Loucy (cell line): Measurements from ENCODE around the gene SFMBT2.

Source experiments
- H2AFZ ChIP-seq: fragments of 200-600 bp; sonication (generic); 2 replicates; pipeline ENCODE4 v1.6.0; 2016; ENCODE audit warnings: antibody characterized with exemption, mild to moderate bottlenecking, low read length, moderate library complexity
- H3F3A ChIP-seq: fragments of 200-600 bp; 2 replicates; pipeline ENCODE4 v1.6.0; 2016; ENCODE audit warnings: antibody characterized with exemption, low read depth, mild to moderate bottlenecking
- H3K27me3 ChIP-seq: fragments of 200-600 bp; sonication (generic); 2 replicates; pipeline ENCODE4 v1.6.1; 2014; ENCODE audit warnings: low read length, mild to moderate bottlenecking; ENCODE audit not compliant: insufficient read depth, poor library complexity, severe bottlenecking
- H3K36me3 ChIP-seq: fragments of 200-600 bp; sonication (generic); 2 replicates; pipeline ENCODE4 v1.6.1; 2016; ENCODE audit warnings: low read length; ENCODE audit not compliant: insufficient read depth
- H3K4me1 ChIP-seq: fragments of 200-600 bp; sonication (generic); 2 replicates; pipeline ENCODE4 v1.5.1; 2014; ENCODE audit warnings: low read length, mild to moderate bottlenecking; ENCODE audit not compliant: insufficient read depth, poor library complexity, severe bottlenecking
- H3K4me2 ChIP-seq: fragments of 200-600 bp; sonication (generic); 2 replicates; pipeline ENCODE4 v1.6.0; 2014; ENCODE audit warnings: antibody characterized with exemption, low read length, low read depth, mild to moderate bottlenecking; ENCODE audit not compliant: poor library complexity, severe bottlenecking
- H3K4me3 ChIP-seq: fragments of 200-600 bp; sonication (generic); 2 replicates; pipeline ENCODE4 v1.5.1; 2014; ENCODE audit warnings: low read length, mild to moderate bottlenecking, mixed read lengths; ENCODE audit not compliant: poor library complexity, severe bottlenecking
- H3K79me2 ChIP-seq: fragments of 200-600 bp; sonication (generic); 2 replicates; pipeline ENCODE4 v1.6.1; 2014; ENCODE audit warnings: low read length; ENCODE audit not compliant: insufficient read depth
- H3K9ac ChIP-seq: fragments of 200-600 bp; sonication (generic); 2 replicates; pipeline ENCODE4 v1.6.0; 2014; ENCODE audit warnings: mild to moderate bottlenecking, low read depth, low read length, moderate library complexity; ENCODE audit not compliant: poor library complexity, severe bottlenecking
- H3K9me2 ChIP-seq: fragments of 200-600 bp; sonication (generic); replicated peaks from 2 replicates; pipeline ENCODE4 v1.6.1; 2016; ENCODE audit warnings: low read depth, low read length, mixed read lengths
- H3K9me3 ChIP-seq: fragments of 200-600 bp; sonication (generic); 2 replicates; pipeline ENCODE4 v1.6.1; 2014; ENCODE audit warnings: mild to moderate bottlenecking, antibody characterized with exemption, low read length, low read depth; ENCODE audit not compliant: insufficient read depth
- H4K20me1 ChIP-seq: fragments of 200-600 bp; sonication (generic); 2 replicates; pipeline ENCODE4 v1.6.0; 2014; ENCODE audit warnings: antibody characterized with exemption, low read length, mild to moderate bottlenecking; ENCODE audit not compliant: insufficient read depth, poor library complexity, severe bottlenecking
- EZH2phosphoT487 ChIP-seq: fragments of 200-600 bp; IDR thresholded peaks from 2 replicates; pipeline ENCODE4 v1.6.1; 2018; ENCODE audit warnings: antibody characterized with exemption, mild to moderate bottlenecking, moderate library complexity, borderline replicate concordance
- TF ChIP-seq, protein P1 (sequence below): fragments of 200-600 bp; sonication (generic); conservative IDR thresholded peaks from 2 replicates; pipeline ENCODE4 v1.5.1; 2014; ENCODE audit warnings: mild to moderate bottlenecking, antibody characterized with exemption, low read length

SFMBT2 gene

DNA sequence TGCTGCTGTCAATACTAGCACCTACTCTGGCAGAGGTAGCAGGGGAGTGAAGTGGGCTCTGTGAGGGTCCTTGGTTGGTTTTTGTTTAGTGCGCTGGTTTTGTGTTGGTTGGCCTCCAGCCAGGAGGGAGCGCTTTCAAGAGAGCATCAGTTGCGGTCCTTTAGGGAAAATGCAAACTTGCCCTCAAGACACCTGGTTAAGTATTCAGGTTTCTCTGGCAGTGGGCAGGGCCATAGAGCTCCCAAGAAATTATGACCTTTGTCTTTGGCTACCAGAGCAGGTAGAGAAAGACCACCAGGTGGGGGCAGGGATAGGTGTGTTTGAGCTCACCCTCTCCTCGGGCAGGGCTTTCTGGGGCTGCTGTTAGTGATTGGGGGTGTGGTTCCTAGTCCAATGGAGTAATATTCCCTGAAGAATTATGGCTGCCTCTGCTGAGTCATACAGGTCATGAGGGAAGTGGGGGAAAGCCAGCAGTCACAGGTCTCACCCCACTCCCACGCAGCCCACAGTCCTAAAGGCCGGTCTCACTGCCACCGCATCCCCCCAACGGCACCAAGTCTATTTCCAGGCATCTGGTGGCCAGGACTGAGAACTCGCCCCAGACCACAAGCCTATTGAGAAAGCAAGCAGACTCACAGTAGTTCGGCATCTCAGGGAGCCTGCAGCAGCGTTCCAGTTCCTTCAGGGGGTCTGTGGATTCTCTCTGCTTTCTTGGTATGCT, 280.5 kb downstream of the SFMBT2 start:
- no peak for TF ChIP-seq EZH2phosphoT487
- TF ChIP-seq, protein P1, sequence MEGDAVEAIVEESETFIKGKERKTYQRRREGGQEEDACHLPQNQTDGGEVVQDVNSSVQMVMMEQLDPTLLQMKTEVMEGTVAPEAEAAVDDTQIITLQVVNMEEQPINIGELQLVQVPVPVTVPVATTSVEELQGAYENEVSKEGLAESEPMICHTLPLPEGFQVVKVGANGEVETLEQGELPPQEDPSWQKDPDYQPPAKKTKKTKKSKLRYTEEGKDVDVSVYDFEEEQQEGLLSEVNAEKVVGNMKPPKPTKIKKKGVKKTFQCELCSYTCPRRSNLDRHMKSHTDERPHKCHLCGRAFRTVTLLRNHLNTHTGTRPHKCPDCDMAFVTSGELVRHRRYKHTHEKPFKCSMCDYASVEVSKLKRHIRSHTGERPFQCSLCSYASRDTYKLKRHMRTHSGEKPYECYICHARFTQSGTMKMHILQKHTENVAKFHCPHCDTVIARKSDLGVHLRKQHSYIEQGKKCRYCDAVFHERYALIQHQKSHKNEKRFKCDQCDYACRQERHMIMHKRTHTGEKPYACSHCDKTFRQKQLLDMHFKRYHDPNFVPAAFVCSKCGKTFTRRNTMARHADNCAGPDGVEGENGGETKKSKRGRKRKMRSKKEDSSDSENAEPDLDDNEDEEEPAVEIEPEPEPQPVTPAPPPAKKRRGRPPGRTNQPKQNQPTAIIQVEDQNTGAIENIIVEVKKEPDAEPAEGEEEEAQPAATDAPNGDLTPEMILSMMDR: no peak
- Histone ChIP-seq H2AFZ (no peak overlapping the region), H3F3A (no peaks in the 10 kb centered on the region), H3K36me3 (no peaks in the 10 kb centered on the region), H3K27me3 (no peaks in the 10 kb centered on the region), H3K79me2 (no peaks in the 10 kb centered on the region), H3K9me2 (no peaks in the 10 kb centered on the region), H4K20me1 (no peaks in the 10 kb centered on the region), H3K4me3 (no peak overlapping the region), H3K9me3 (no peaks in the 10 kb centered on the region), H3K4me2 (no peak overlapping the region), H3K4me1 (peaks cover 3% of the 10 kb centered on the region), H3K9ac (no peak overlapping the region)

DNA sequence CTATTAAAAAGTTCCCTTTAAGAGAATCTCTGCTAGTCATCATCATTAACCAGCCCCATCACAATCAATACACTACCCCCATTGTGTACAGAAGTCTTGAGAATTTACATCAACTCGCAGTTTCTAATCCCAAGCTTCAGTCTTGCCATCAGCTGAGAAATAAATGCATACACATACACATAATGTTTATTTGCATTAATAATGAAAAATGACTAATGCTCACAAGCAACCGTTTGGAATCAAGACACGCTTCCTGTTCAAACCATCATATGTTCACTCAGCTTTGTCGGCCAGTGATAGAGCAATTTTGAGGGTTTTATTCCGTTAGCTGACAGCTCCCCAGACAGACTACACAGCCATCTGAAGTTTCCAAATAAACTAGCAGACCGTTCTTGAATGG, 287.1 kb downstream of the SFMBT2 start:
- H3K4me3 ChIP-seq: no peak overlapping the region
- H4K20me1 ChIP-seq: no peaks in the 10 kb centered on the region
- H3K9me2 ChIP-seq: no peaks in the 10 kb centered on the region
- H3K27me3 ChIP-seq: no peaks in the 10 kb centered on the region
- H3K79me2 ChIP-seq: no peaks in the 10 kb centered on the region
- no peak overlapping the region; the same call in 1 of the 2 replicates for H2AFZ ChIP-seq
- no peaks in the 10 kb centered on the region for H3F3A ChIP-seq
- H3K9me3 ChIP-seq: no peaks in the 10 kb centered on the region
- H3K9ac ChIP-seq: no peak overlapping the region
- no peak overlapping the region for H3K4me2 ChIP-seq
- peaks cover 11% of the 10 kb centered on the region for H3K4me1 ChIP-seq
- no peak for TF ChIP-seq EZH2phosphoT487
- TF ChIP-seq, protein P1: no peak
- no peaks in the 10 kb centered on the region for H3K36me3 ChIP-seq

DNA sequence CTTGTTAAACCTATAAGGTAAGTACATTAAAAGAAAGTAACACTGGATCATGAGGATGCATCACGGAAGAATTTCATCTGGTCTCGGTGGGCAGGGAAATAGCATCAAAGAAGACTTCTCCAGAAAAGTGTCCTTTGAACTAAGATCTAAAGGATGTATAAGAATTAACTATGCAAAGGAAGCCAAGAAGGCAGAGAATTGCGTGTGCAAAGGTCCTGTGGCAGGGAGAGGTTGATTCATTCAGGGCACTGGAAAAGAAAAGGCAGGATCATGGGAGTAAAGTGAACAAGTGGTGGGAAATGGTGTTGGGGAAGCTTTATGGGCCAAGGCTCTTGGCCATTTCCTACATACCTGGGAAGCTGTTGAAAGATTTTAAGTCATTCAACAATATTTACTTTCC, 288.3 kb downstream of the SFMBT2 start:
- no peak overlapping the region for H2AFZ ChIP-seq
- H3K4me1 ChIP-seq: peaks cover 11% of the 10 kb centered on the region
- no peak overlapping the region for H3K9ac ChIP-seq
- H3K36me3 ChIP-seq: no peaks in the 10 kb centered on the region
- TF ChIP-seq, protein P1: no peak
- TF ChIP-seq EZH2phosphoT487: no peak
- H3K9me2 ChIP-seq: no peaks in the 10 kb centered on the region
- no peaks in the 10 kb centered on the region for H3F3A ChIP-seq
- H3K4me2 ChIP-seq: no peak overlapping the region
- no peak overlapping the region for H3K4me3 ChIP-seq
- H3K27me3 ChIP-seq: no peaks in the 10 kb centered on the region
- H3K79me2 ChIP-seq: no peaks in the 10 kb centered on the region
- H3K9me3 ChIP-seq: no peaks in the 10 kb centered on the region
- H4K20me1 ChIP-seq: no peaks in the 10 kb centered on the region
